ENCODE data around the gene RAD17. TPM values are rescaled to one million over a fixed set of nuclear protein-coding genes. Genes with fewer than 3 reads are reported as not detected.

Gene RAD17
- polyA plus RNA-seq, 1 donor from 2014 or later, result 51.8 TPM

DNA sequence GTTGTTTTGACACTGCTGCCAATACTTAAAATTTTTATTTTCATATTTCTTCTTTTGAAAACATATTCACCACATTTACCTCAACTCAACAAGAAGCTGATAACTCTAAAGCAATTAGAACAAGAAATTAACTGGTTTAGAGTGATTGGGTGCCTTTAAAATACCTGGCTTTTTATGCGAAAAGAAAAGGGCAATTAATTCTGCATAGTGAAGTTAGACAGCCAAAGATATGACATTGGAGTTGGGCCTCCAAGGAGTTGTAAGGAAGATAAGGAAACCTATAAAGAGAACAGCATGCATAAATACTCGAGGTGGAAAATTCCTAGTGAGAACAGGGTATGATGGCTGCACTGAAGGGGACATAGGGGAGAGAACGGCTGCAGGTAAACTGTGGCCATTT is 9.9 kb upstream of the RAD17 start:
- Histone ChIP-seq H3F3A (ENCODE audit: insufficient read depth, low read length, poor library complexity, severe bottlenecking) (no peaks in the 10 kb centered on the region), H3K79me2 (replicated peaks; ENCODE audit: insufficient read depth, low read length) (peaks cover 15% of the 10 kb centered on the region), H2AFZ (ENCODE audit: low read depth, low read length) (no peak overlapping the region), H3K27ac (ENCODE audit: low read length) (no peak overlapping the region), H3K9me2 (ENCODE audit: insufficient read depth, low read length) (no peaks in the 10 kb centered on the region), H3K4me2 (ENCODE audit: low read length) (no peak overlapping the region), H3K36me3 (ENCODE audit: insufficient read depth, low read length) (no peaks in the 10 kb centered on the region), H3K4me3 (ENCODE audit: low read length) (no peak overlapping the region), H3K27me3 (ENCODE audit: insufficient read depth, low read depth, low read length) (no peaks in the 10 kb centered on the region), H3K9ac (ENCODE audit: low read length) (no peak overlapping the region), H4K20me1 (ENCODE audit: insufficient read depth) (no peaks in the 10 kb centered on the region), H3K9me3 (ENCODE audit: low read length) (no peaks in the 10 kb centered on the region)
- TF ChIP-seq EZH2 (IDR thresholded peaks at IDR 0.05; ENCODE audit: borderline replicate concordance, insufficient read depth, low read length, poor library complexity, severe bottlenecking) (no peak), RAD21 (conservative IDR thresholded peaks at IDR 0.05) (no peak), MXI1 (conservative IDR thresholded peaks at IDR 0.05; ENCODE audit: poor library complexity, severe bottlenecking) (no peak), POLR2AphosphoS5 (IDR thresholded peaks at IDR 0.05) (no peak), EP300 (conservative IDR thresholded peaks at IDR 0.05; ENCODE audit: poor library complexity, severe bottlenecking) (no peak), TAF1 (IDR thresholded peaks at IDR 0.05; ENCODE audit: low read depth) (no peak), SMC3 (conservative IDR thresholded peaks at IDR 0.05; ENCODE audit: poor library complexity) (no peak)
- TF ChIP-seq, protein P1, sequence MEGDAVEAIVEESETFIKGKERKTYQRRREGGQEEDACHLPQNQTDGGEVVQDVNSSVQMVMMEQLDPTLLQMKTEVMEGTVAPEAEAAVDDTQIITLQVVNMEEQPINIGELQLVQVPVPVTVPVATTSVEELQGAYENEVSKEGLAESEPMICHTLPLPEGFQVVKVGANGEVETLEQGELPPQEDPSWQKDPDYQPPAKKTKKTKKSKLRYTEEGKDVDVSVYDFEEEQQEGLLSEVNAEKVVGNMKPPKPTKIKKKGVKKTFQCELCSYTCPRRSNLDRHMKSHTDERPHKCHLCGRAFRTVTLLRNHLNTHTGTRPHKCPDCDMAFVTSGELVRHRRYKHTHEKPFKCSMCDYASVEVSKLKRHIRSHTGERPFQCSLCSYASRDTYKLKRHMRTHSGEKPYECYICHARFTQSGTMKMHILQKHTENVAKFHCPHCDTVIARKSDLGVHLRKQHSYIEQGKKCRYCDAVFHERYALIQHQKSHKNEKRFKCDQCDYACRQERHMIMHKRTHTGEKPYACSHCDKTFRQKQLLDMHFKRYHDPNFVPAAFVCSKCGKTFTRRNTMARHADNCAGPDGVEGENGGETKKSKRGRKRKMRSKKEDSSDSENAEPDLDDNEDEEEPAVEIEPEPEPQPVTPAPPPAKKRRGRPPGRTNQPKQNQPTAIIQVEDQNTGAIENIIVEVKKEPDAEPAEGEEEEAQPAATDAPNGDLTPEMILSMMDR (IDR thresholded peaks at IDR 0.05; ENCODE audit: poor library complexity, severe bottlenecking), result no peak
- TF ChIP-seq, protein P2, sequence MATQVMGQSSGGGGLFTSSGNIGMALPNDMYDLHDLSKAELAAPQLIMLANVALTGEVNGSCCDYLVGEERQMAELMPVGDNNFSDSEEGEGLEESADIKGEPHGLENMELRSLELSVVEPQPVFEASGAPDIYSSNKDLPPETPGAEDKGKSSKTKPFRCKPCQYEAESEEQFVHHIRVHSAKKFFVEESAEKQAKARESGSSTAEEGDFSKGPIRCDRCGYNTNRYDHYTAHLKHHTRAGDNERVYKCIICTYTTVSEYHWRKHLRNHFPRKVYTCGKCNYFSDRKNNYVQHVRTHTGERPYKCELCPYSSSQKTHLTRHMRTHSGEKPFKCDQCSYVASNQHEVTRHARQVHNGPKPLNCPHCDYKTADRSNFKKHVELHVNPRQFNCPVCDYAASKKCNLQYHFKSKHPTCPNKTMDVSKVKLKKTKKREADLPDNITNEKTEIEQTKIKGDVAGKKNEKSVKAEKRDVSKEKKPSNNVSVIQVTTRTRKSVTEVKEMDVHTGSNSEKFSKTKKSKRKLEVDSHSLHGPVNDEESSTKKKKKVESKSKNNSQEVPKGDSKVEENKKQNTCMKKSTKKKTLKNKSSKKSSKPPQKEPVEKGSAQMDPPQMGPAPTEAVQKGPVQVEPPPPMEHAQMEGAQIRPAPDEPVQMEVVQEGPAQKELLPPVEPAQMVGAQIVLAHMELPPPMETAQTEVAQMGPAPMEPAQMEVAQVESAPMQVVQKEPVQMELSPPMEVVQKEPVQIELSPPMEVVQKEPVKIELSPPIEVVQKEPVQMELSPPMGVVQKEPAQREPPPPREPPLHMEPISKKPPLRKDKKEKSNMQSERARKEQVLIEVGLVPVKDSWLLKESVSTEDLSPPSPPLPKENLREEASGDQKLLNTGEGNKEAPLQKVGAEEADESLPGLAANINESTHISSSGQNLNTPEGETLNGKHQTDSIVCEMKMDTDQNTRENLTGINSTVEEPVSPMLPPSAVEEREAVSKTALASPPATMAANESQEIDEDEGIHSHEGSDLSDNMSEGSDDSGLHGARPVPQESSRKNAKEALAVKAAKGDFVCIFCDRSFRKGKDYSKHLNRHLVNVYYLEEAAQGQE (IDR thresholded peaks at IDR 0.05; ENCODE audit: borderline replicate concordance), result no peak

DNA sequence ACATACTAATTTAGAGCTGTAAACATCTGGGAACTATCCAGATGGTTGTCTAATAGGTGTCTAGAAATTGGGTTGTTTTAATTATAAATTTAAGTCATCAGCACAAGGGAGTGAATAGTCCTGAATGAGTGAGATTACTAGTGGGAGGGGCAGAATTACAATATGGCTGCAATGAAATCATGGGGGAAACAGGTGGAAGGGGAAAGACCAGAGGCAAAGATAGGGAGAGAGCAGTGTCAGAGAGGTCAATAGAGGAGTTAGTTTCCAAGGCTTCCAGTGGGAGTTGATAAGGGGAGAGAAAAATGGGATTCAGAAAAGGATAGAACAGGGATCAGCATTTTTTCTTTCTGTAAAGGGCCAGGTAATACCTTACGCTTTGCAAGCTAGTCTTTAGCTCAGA is 9.2 kb upstream of the RAD17 start:
- TF ChIP-seq SMC3 (conservative IDR thresholded peaks at IDR 0.05; ENCODE audit: poor library complexity), result no peak
- no peak for TF ChIP-seq EZH2 (IDR thresholded peaks at IDR 0.05; ENCODE audit: borderline replicate concordance, insufficient read depth, low read length, poor library complexity, severe bottlenecking)
- TF ChIP-seq, protein P1 (IDR thresholded peaks at IDR 0.05; ENCODE audit: poor library complexity, severe bottlenecking), result no peak
- no peak for TF ChIP-seq POLR2AphosphoS5 (IDR thresholded peaks at IDR 0.05)
- no peak for TF ChIP-seq RAD21 (conservative IDR thresholded peaks at IDR 0.05)
- TF ChIP-seq TAF1 (IDR thresholded peaks at IDR 0.05; ENCODE audit: low read depth), result no peak
- no peak for TF ChIP-seq MXI1 (conservative IDR thresholded peaks at IDR 0.05; ENCODE audit: poor library complexity, severe bottlenecking)
- no peak for TF ChIP-seq EP300 (conservative IDR thresholded peaks at IDR 0.05; ENCODE audit: poor library complexity, severe bottlenecking)
- TF ChIP-seq, protein P2 (IDR thresholded peaks at IDR 0.05; ENCODE audit: borderline replicate concordance), result no peak
- Histone ChIP-seq H3K36me3 (ENCODE audit: insufficient read depth, low read length) (no peaks in the 10 kb centered on the region), H3K9me3 (ENCODE audit: low read length) (no peaks in the 10 kb centered on the region), H3F3A (ENCODE audit: insufficient read depth, low read length, poor library complexity, severe bottlenecking) (no peaks in the 10 kb centered on the region), H4K20me1 (ENCODE audit: insufficient read depth) (no peaks in the 10 kb centered on the region), H3K9me2 (ENCODE audit: insufficient read depth, low read length) (no peaks in the 10 kb centered on the region), H3K27ac (ENCODE audit: low read length) (no peak overlapping the region), H3K4me2 (ENCODE audit: low read length) (no peak overlapping the region), H3K79me2 (replicated peaks; ENCODE audit: insufficient read depth, low read length) (peaks cover 15% of the 10 kb centered on the region), H2AFZ (ENCODE audit: low read depth, low read length) (no peak overlapping the region), H3K27me3 (ENCODE audit: insufficient read depth, low read depth, low read length) (no peaks in the 10 kb centered on the region), H3K4me3 (ENCODE audit: low read length) (no peak overlapping the region), H3K9ac (ENCODE audit: low read length) (no peak overlapping the region)

All from neural cell (in vitro differentiated cells).